ENCODE results near the gene TRIM67. TPM values are rescaled to one million over a fixed set of nuclear protein-coding genes. Genes with fewer than 3 reads are reported as not detected.

TRIM67 gene
- total RNA-seq, 1 donor from 2014 or later, result not detected

- peaks cover 63% of the 10 kb centered on the region for H3K27me3 ChIP-seq
- no peak for DNase-seq (ENCODE audit: low spot score)
Measured at GRCh38 chr1:231201979-231202633, 40.2 kb downstream of the TRIM67 start.

GRCh38 chr1:231203259-231204057 is 41.6 kb downstream of the TRIM67 start:
- no peak for DNase-seq (ENCODE audit: low spot score)
- TF ChIP-seq EZH2 (IDR thresholded peaks at IDR 0.05) (no peak), EZH2phosphoT487 (IDR thresholded peaks at IDR 0.05) (no peak), CTCF (IDR thresholded peaks at IDR 0.05) (no peak)
- H3K9ac ChIP-seq, result no peak overlapping the region
- H2AFZ ChIP-seq (replicated peaks), result no peak overlapping the region
- H3K36me3 ChIP-seq, result no peaks in the 10 kb centered on the region
- H4K20me1 ChIP-seq (ENCODE audit: low read depth), result no peaks in the 10 kb centered on the region
- no peak overlapping the region for H3K27ac Mint-ChIP-seq
- no peaks in the 10 kb centered on the region for H3K79me2 ChIP-seq (ENCODE audit: low read depth)
- H3K27me3 ChIP-seq, result peaks cover 63% of the 10 kb centered on the region
- H3K4me3 ChIP-seq, result no peak overlapping the region
- H3K9me3 ChIP-seq (ENCODE audit: low read depth), result no peaks in the 10 kb centered on the region
- peaks cover 4% of the 10 kb centered on the region for H3K4me1 Mint-ChIP-seq
- H3K36me3 Mint-ChIP-seq, result no peaks in the 10 kb centered on the region
- no peak overlapping the region for H3K27ac ChIP-seq
- peaks cover 14% of the 10 kb centered on the region for H3K27me3 Mint-ChIP-seq (ENCODE audit: insufficient read depth, low read depth)
- H3K4me3 Mint-ChIP-seq, result no peak overlapping the region
- no peak overlapping the region for H3K4me2 ChIP-seq
- no peaks in the 10 kb centered on the region for H3K9me3 Mint-ChIP-seq
- no peaks in the 10 kb centered on the region for H3K4me1 ChIP-seq
- H3F3A ChIP-seq (ENCODE audit: low read depth), result no peaks in the 10 kb centered on the region

More at GRCh38 chr1:231201979-231202633, 40.2 kb downstream of the TRIM67 start:
- H3K9ac ChIP-seq, result no peak overlapping the region
- Mint-ChIP-seq H3K36me3 (no peaks in the 10 kb centered on the region), H3K4me3 (no peak overlapping the region), H3K27ac (no peak overlapping the region), H3K9me3 (no peaks in the 10 kb centered on the region), H3K27me3 (ENCODE audit: insufficient read depth, low read depth) (peaks cover 17% of the 10 kb centered on the region), H3K4me1 (peaks cover 4% of the 10 kb centered on the region)
- H3K4me1 ChIP-seq, result no peaks in the 10 kb centered on the region
- H3K27ac ChIP-seq, result no peak overlapping the region
- H3F3A ChIP-seq (ENCODE audit: low read depth), result no peaks in the 10 kb centered on the region
- no peaks in the 10 kb centered on the region for H3K79me2 ChIP-seq (ENCODE audit: low read depth)
- H4K20me1 ChIP-seq (ENCODE audit: low read depth), result no peaks in the 10 kb centered on the region
- no peak overlapping the region for H3K4me2 ChIP-seq
- no peak overlapping the region for H2AFZ ChIP-seq (replicated peaks)
- H3K9me3 ChIP-seq (ENCODE audit: low read depth), result no peaks in the 10 kb centered on the region
- TF ChIP-seq EZH2 (IDR thresholded peaks at IDR 0.05) (no peak), CTCF (IDR thresholded peaks at IDR 0.05) (no peak), EZH2phosphoT487 (IDR thresholded peaks at IDR 0.05) (no peak)
- H3K36me3 ChIP-seq, result no peaks in the 10 kb centered on the region
- no peak overlapping the region for H3K4me3 ChIP-seq

- Mint-ChIP-seq H3K4me3 (no peak overlapping the region), H3K27ac (peak overlapping the region; percentile 53), H3K36me3 (no peaks in the 10 kb centered on the region), H3K9me3 (no peaks in the 10 kb centered on the region), H3K27me3 (ENCODE audit: insufficient read depth, low read depth) (peaks cover 9% of the 10 kb centered on the region), H3K4me1 (peaks cover 5% of the 10 kb centered on the region)
- H3K9me3 ChIP-seq (ENCODE audit: low read depth), result no peaks in the 10 kb centered on the region
- no peaks in the 10 kb centered on the region for H4K20me1 ChIP-seq (ENCODE audit: low read depth)
- no peak for TF ChIP-seq EZH2phosphoT487 (IDR thresholded peaks at IDR 0.05)
- TF ChIP-seq CTCF (IDR thresholded peaks at IDR 0.05), result peak; percentile 33
- H3K79me2 ChIP-seq (ENCODE audit: low read depth), result no peaks in the 10 kb centered on the region
- H3K4me1 ChIP-seq, result no peaks in the 10 kb centered on the region
- no peak overlapping the region for H3K9ac ChIP-seq
- H3K4me3 ChIP-seq, result no peak overlapping the region
- H3F3A ChIP-seq (ENCODE audit: low read depth), result no peaks in the 10 kb centered on the region
- H3K36me3 ChIP-seq, result no peaks in the 10 kb centered on the region
- peaks cover 43% of the 10 kb centered on the region for H3K27me3 ChIP-seq
- no peak overlapping the region for H2AFZ ChIP-seq (replicated peaks)
- H3K27ac ChIP-seq, result no peak overlapping the region
- H3K4me2 ChIP-seq, result no peak overlapping the region
- DNase-seq (ENCODE audit: low spot score), result peak; percentile 47
Measured at GRCh38 chr1:231206856-231207255, 45.0 kb downstream of the TRIM67 start.
